GM23338 (cell line): ENCODE results near the gene CRACR2B. TPM values are rescaled to one million over a fixed set of nuclear protein-coding genes. Genes with fewer than 3 reads are reported as not detected.

Source experiments
- ATAC-seq: fragments of 200-7000 bp; cut with Tn5 transposase; 3 replicates; pipeline ENCODE4 v1.9.1; 2020
- DNase-seq: peaks from one replicate; pipeline ENCODE4 v3.0.0-alpha.2; 2015; ENCODE audit warnings: low spot score
- H2AFZ ChIP-seq: fragments of 200-600 bp; sonication (generic); 2 replicates; pipeline ENCODE4 v1.8.0; 2016; ENCODE audit warnings: antibody characterized with exemption, mild to moderate bottlenecking, moderate library complexity
- H3F3A ChIP-seq: fragments of 200-600 bp; sonication (generic); replicated peaks from 2 replicates; pipeline ENCODE4 v1.8.0; 2017; ENCODE audit warnings: antibody characterized with exemption, mixed run types, low read depth
- H3K27ac ChIP-seq: fragments of 200-600 bp; sonication (generic); 2 replicates; pipeline ENCODE4 v1.6.1; 2016; ENCODE audit warnings: low read depth
- H3K27me3 ChIP-seq: fragments of 200-600 bp; sonication (generic); 2 replicates; pipeline ENCODE4 v1.8.0; 2016; ENCODE audit warnings: mild to moderate bottlenecking, mixed run types, moderate library complexity; ENCODE audit not compliant: insufficient read depth
- H3K36me3 ChIP-seq: fragments of 200-600 bp; sonication (generic); 2 replicates; pipeline ENCODE4 v1.8.0; 2016; ENCODE audit warnings: mild to moderate bottlenecking; ENCODE audit not compliant: insufficient read depth
- H3K4me1 ChIP-seq: fragments of 200-600 bp; sonication (generic); 2 replicates; pipeline ENCODE4 v1.8.0; 2016; ENCODE audit warnings: mild to moderate bottlenecking, moderate library complexity; ENCODE audit not compliant: insufficient read depth
- H3K4me2 ChIP-seq: fragments of 200-600 bp; sonication (generic); 2 replicates; pipeline ENCODE4 v1.7.1; 2017; ENCODE audit warnings: mixed run types
- H3K4me3 ChIP-seq: fragments of 200-600 bp; sonication (generic); 2 replicates; pipeline ENCODE4 v1.6.1; 2016; ENCODE audit warnings: mixed run types
- H3K79me2 ChIP-seq: fragments of 200-600 bp; sonication (generic); replicated peaks from 2 replicates; pipeline ENCODE4 v1.8.0; 2017; ENCODE audit warnings: mild to moderate bottlenecking; ENCODE audit not compliant: insufficient read depth
- H3K9me2 ChIP-seq: fragments of 200-600 bp; sonication (generic); 2 replicates; pipeline ENCODE4 v1.8.0; 2017; ENCODE audit not compliant: insufficient read depth
- H4K20me1 ChIP-seq: fragments of 200-600 bp; sonication (generic); replicated peaks from 2 replicates; pipeline ENCODE4 v1.8.0; 2017; ENCODE audit warnings: mild to moderate bottlenecking; ENCODE audit not compliant: insufficient read depth
- H3K27ac Mint-ChIP-seq: 2 replicates; pipeline ENCODE4 v1.8.0; 2020; ENCODE audit warnings: inconsistent platforms, mild to moderate bottlenecking, moderate library complexity, mixed read lengths
- H3K27me3 Mint-ChIP-seq: 3 replicates; pipeline ENCODE4 v1.8.0; 2022; ENCODE audit warnings: low read depth, mild to moderate bottlenecking, moderate library complexity, mixed read lengths, inconsistent platforms; ENCODE audit not compliant: insufficient read depth, poor library complexity
- H3K36me3 Mint-ChIP-seq: 3 replicates; pipeline ENCODE4 v1.8.0; 2021; ENCODE audit warnings: low read depth, mild to moderate bottlenecking, inconsistent platforms, moderate library complexity, mixed read lengths
- H3K4me1 Mint-ChIP-seq: 3 replicates; pipeline ENCODE4 v1.8.0; 2020; ENCODE audit warnings: mild to moderate bottlenecking, inconsistent platforms, mixed read lengths
- H3K4me3 Mint-ChIP-seq: 3 replicates; pipeline ENCODE4 v1.8.0; 2021; ENCODE audit warnings: moderate library complexity, mild to moderate bottlenecking, inconsistent platforms, mixed read lengths
- H3K9me3 Mint-ChIP-seq: 3 replicates; pipeline ENCODE4 v1.8.0; 2020; ENCODE audit warnings: moderate library complexity, mild to moderate bottlenecking, inconsistent platforms, mixed read lengths
- CTCF ChIP-seq, 2 experiments: fragments of 200-600 bp in 1 of 2; sonication (generic) in 1 of 2; conservative IDR thresholded peaks; 2 replicates each; pipeline versions ENCODE4 v1.5.1 to v1.6.1; 2016 to 2017; ENCODE audit warnings: antibody characterized with exemption in 2 of 2, low read depth in 2 of 2, mild to moderate bottlenecking in 2 of 2, moderate library complexity in 1 of 2
- EZH2phosphoT487 ChIP-seq: fragments of 200-600 bp; sonication (generic); IDR thresholded peaks from one replicate; pipeline ENCODE4 v1.8.1; 2018; ENCODE audit warnings: antibody characterized with exemption; ENCODE audit not compliant: unreplicated experiment
- JUNB ChIP-seq: IDR thresholded peaks from one replicate; pipeline ENCODE4 v1.6.1; 2016; ENCODE audit warnings: antibody characterized with exemption; ENCODE audit not compliant: unreplicated experiment
- NANOG ChIP-seq: IDR thresholded peaks from 2 replicates; pipeline ENCODE4 v1.6.1; 2016; ENCODE audit warnings: antibody characterized with exemption, borderline replicate concordance
- REST ChIP-seq: IDR thresholded peaks from one replicate; pipeline ENCODE4 v1.6.1; 2018; ENCODE audit warnings: antibody characterized with exemption; ENCODE audit not compliant: unreplicated experiment
- STAT1 ChIP-seq: IDR thresholded peaks from one replicate; pipeline ENCODE4 v1.6.1; 2016; ENCODE audit warnings: antibody characterized with exemption; ENCODE audit not compliant: unreplicated experiment
- ZNF114 ChIP-seq: fragments of 250-450 bp; sonication (Bioruptor Pico); IDR thresholded peaks from 2 replicates; pipeline ENCODE4 v1.5.0; 2020; ENCODE audit warnings: mild to moderate bottlenecking, moderate library complexity
- polyA plus RNA-seq: library from polyadenylated mRNA; unstranded; fragments of >200 nt; fragmentation: Nextera tagmentation; extraction: Ambion mirVana; gene quantifications from 2 replicates; pipeline ENCODE4 v1.2.1, GENCODE V29; 2016
- total RNA-seq: library from RNA; depleted of rRNA; stranded (reverse); fragments of >200 nt; shearing (Covaris generic); gene quantifications from 2 replicates; pipeline ENCODE4 v1.2.3, GENCODE V29; 2014
- TF ChIP-seq, protein P1 (sequence below): IDR thresholded peaks from 2 replicates; pipeline ENCODE4 v1.6.1; 2016; ENCODE audit warnings: antibody characterized with exemption

The CRACR2B gene
- total and polyA plus RNA-seq, 2 experiments from 2014 or later: 55.9 to 64.1 TPM

GRCh38 chr11:836274-836673 lies 8.6 kb downstream of the CRACR2B start (continued):
- TF ChIP-seq REST: no peak

- no peak overlapping the region for H3K27ac ChIP-seq
- peaks cover 17% of the 10 kb centered on the region for H3K79me2 ChIP-seq
- Mint-ChIP-seq H3K9me3 (no peaks in the 10 kb centered on the region), H3K27me3 (peaks cover 36% of the 10 kb centered on the region), H3K27ac (no peak overlapping the region), H3K4me3 (no peak overlapping the region), H3K36me3 (peaks cover 38% of the 10 kb centered on the region), H3K4me1 (peaks cover 34% of the 10 kb centered on the region)
- no peak overlapping the region for H3K4me3 ChIP-seq
- peaks cover 23% of the 10 kb centered on the region for H3K4me1 ChIP-seq
- ATAC-seq (no peak), DNase-seq (no peak)
- no peak overlapping the region for H3K4me2 ChIP-seq
- TF ChIP-seq STAT1 (no peak), JUNB (no peak), CTCF (conservative IDR thresholded peaks at IDR 0.05; ENCODE audit: low read depth in 2 of 2) (no peak)
- H3K27me3 ChIP-seq: peaks cover 7% of the 10 kb centered on the region
- H3K36me3 ChIP-seq: peaks cover 6% of the 10 kb centered on the region; the same call in 1 of the 2 replicates
- H3F3A ChIP-seq: peaks cover 29% of the 10 kb centered on the region
- no peaks in the 10 kb centered on the region for H3K9me2 ChIP-seq
- H4K20me1 ChIP-seq: peaks cover 35% of the 10 kb centered on the region
- no peak overlapping the region for H2AFZ ChIP-seq
Observed at GRCh38 chr11:836700-837099, 9.0 kb downstream of the CRACR2B start.

DNA sequence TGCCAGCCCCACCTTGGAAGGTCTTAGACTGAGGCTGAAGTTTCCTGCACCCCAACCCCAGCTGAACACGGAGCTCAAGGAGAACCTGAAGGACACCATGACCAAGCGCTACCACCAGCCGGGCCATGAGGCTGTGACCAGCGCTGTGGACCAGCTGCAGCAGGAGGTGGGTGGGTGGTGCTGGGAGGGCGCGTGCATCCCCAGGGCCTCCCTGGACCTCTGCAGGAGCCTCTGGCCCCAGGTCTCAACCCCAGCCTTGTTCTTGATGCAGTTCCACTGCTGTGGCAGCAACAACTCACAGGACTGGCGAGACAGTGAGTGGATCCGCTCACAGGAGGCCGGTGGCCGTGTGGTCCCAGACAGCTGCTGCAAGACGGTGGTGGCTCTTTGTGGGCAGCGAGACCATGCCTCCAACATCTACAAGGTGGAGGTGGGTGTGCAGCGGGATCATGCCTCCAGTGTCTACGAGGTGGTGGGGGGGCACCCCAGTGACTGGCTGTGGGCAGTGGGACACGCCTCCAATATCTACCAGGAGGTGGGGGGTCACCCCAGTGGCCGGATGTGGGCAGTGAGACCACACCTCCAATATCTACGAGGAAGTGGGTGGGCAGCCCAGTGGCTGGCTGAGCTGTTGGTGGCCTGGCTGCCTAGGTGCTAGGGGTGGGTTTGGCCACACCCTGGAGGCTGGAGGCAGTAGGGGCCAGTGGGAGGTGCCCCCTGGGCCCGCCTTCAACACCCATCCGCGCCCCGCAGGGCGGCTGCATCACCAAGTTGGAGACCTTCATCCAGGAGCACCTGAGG lies 9.7 kb downstream of the CRACR2B start:
- no peak overlapping the region for H2AFZ ChIP-seq
- peaks cover 29% of the 10 kb centered on the region for H3K27me3 Mint-ChIP-seq
- H4K20me1 ChIP-seq: peaks cover 38% of the 10 kb centered on the region
- peaks cover 26% of the 10 kb centered on the region for H3F3A ChIP-seq
- no peak overlapping the region for H3K27ac ChIP-seq
- H3K4me2 ChIP-seq: no peak overlapping the region
- peaks cover under 1% of the 10 kb centered on the region; the same call in 1 of the 2 replicates for H3K27me3 ChIP-seq
- peaks cover 18% of the 10 kb centered on the region for H3K4me1 ChIP-seq
- peaks cover 29% of the 10 kb centered on the region for H3K4me1 Mint-ChIP-seq
- peaks cover 6% of the 10 kb centered on the region; the same call in 1 of the 2 replicates for H3K36me3 ChIP-seq
- no peaks in the 10 kb centered on the region for H3K9me2 ChIP-seq
- H3K4me3 Mint-ChIP-seq: no peak overlapping the region
- DNase-seq: no peak
- no peak overlapping the region for H3K4me3 ChIP-seq
- no peak overlapping the region for H3K27ac Mint-ChIP-seq
- no peaks in the 10 kb centered on the region for H3K9me3 Mint-ChIP-seq
- ATAC-seq: no peak
- H3K36me3 Mint-ChIP-seq: peaks cover 38% of the 10 kb centered on the region
- H3K79me2 ChIP-seq: peaks cover 23% of the 10 kb centered on the region
- TF ChIP-seq JUNB: no peak
- TF ChIP-seq NANOG: no peak
- TF ChIP-seq, protein P1, sequence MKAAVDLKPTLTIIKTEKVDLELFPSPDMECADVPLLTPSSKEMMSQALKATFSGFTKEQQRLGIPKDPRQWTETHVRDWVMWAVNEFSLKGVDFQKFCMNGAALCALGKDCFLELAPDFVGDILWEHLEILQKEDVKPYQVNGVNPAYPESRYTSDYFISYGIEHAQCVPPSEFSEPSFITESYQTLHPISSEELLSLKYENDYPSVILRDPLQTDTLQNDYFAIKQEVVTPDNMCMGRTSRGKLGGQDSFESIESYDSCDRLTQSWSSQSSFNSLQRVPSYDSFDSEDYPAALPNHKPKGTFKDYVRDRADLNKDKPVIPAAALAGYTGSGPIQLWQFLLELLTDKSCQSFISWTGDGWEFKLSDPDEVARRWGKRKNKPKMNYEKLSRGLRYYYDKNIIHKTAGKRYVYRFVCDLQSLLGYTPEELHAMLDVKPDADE: no peak
- TF ChIP-seq CTCF (conservative IDR thresholded peaks at IDR 0.05; ENCODE audit: low read depth in 2 of 2): no peak
- TF ChIP-seq STAT1: no peak
- no peak for TF ChIP-seq REST
- no peak for TF ChIP-seq EZH2phosphoT487
- TF ChIP-seq ZNF114 (CRISPR knock-in tag): no peak
